Stimulated activated CD8-positive, alpha-beta memory T cell treated with anti-CD3 and anti-CD28 coated beads, Interleukin-2, amount 100 ng/mL, for 48 hours (primary cell): Measurements from ENCODE around the gene FRMD1.

ENCODE experiments used
- DNase-seq, 2 donors: peaks; one replicate each; pipeline ENCODE4 v3.0.0-alpha.2; 2020; ENCODE audit warnings: low read depth in 2 of 2

Gene FRMD1

GRCh38 chr6:168095716-168096250 is 16.8 kb upstream of the FRMD1 start:
- no peak for DNase-seq

GRCh38 chr6:168095171-168095691 is 16.2 kb upstream of the FRMD1 start:
- DNase-seq = no peak

GRCh38 chr6:168093634-168094033 is 14.6 kb upstream of the FRMD1 start:
- DNase-seq = no peak

GRCh38 chr6:168093071-168093505 is 14.1 kb upstream of the FRMD1 start:
- no peak for DNase-seq

DNA sequence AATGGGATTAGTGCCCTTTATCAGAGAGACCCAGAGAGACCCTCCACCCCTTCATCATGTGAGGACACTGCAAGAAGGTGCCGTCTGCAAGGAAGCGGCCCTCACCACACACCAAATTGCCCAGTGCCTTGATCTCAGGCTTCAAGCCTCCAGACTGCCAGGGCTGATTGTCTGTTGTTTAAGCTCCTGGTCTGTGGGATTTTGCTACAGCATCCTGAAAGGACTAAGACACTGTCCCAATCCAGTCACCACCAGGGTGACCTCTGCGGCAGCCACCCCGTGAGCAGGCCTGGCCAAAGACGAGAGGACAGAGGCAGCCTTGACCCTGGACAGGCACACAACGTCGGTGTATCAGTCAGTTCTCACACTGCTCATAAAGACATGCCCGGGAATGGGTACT is 13.5 kb upstream of the FRMD1 start:
- no peak for DNase-seq

GRCh38 chr6:168091381-168092264 is 12.6 kb upstream of the FRMD1 start:
- no peak for DNase-seq

DNA sequence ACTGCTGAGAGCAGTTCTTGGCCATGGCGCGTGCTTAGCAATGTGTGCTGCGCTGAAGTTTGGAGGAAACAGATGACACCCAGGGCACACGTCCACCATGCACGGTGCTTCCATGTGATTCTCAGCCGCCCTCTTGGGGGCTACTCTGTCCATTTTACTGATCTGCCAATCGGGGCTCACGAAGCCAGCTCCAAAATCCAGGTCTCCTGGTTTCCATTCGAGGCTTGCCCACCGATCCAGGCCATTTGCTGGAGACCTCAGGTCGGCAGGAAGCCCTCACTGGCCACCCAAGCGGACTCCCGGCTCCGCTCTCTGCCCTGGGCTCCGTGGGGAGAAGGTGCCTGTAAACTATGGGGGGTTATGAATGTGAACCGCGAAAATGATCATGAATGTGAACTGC is 11.7 kb upstream of the FRMD1 start:
- no peak for DNase-seq

GRCh38 chr6:168090064-168090690 is 11.2 kb upstream of the FRMD1 start:
- no peak for DNase-seq

DNA sequence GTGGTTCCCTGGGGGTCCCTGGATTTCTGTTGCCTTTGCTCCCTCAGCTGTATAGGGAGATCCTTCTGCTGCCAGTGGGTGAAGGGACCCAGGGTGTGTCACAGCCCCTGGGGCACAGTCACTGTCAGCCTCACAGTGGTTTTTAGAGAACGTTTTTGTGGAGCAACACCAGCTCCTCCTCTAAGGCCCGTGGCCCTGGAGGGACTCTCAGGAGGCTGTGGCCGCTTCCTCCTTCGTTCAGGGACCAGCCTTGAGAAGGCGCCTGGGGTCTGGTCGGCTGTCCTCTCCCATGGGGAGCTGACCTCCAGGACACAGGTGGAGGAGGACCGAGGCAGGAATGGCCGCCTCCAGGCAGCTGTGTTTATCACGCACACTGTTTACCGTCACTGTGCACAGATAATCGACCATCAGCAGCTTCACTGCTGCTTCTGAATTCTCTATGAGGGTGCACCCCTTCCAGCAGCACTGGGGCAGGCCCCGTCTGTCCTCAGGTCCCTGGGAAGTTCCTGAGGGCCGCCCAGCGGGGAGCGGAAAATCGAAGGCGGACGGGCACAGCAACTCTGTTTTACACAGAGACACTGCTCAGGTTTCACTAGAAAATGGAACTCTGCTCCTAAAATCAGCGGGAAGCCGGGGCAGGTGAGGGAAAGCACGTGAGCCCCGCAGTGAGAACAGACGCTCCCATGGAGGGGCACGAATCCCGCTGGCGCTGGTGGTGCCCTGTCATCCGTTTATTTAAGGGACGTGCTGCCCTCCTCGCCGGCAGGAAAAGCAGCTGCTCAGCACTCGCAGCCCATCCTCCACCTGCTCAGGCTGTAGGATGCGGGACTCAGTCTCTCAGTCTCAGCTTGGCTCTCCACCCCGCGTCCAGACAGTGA is 10.4 kb upstream of the FRMD1 start:
- no peak for DNase-seq

- no peak for DNase-seq
Measured at GRCh38 chr6:168088161-168089053, 9.4 kb upstream of the FRMD1 start.

DNA sequence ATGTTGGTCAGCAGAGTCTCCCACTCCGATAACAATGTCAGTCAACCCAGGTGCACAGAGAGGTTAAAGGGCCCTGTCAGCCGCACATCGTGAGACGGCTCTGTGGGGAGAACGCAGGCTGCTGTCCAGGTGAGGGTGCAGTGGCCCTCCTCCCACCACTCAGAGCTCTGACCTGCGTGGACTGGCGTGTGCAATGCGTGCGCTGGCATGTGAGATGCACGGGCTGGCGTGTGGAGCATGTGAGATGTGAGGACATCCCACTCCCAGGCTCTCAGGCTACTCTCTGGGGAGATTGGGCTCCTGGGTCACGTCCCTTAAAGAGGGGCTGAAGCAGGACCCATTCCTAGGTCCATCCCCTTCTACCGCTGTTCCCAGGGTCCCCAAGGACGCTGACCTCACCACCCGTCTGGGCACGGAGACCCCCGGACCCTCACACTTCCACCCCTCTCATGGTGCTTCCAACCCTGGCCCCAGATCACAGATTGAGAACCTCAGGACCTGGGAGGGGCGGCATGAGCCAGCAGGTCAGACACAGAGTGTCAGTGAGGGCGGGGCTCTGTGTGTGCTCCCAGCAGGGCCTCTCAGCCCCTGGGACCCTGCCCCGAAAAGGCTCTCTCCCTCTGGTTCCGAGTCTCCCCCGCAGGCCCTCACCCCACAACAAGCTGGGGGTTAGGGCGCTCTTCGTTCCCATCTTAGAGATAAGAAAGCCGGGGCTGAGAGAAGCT is 8.6 kb upstream of the FRMD1 start:
- no peak for DNase-seq

DNA sequence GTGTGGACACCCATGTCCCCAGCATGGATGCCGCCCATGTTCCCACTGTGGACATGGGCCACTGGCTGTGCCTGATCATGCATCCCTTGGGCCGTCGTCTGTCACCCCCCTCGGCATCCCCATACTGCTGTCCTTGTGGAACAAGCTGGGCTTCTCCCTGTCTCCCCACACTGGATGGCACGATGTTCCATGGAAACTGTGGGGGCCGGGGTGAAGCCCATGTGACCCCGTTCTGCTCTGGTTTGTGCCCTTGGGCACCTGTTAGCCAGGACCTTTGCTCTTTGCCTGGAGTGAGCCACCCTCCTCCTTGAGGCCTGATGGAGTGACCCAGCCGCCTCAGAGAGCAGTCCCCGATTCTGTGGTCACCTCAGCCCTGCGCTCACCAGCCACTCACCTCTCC is 7.6 kb upstream of the FRMD1 start:
- DNase-seq = no peak

DNA sequence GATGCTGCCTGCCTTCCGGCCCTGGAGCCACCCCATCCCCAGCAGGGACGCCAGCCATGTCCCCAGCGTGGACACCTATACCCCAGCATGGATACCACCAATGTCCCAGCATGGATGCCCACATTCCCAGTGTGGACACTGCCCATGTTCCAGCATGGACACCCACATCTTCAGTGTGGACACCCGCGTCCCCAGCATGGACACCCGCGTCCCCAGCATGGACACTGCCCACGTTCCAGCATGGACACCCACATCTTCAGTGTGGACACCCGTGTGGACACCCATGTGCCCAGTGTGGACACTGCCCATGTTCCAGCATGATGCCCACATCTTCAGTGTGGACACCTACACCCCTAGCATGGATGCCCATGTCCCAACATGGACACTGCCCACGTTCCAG is 7.1 kb upstream of the FRMD1 start:
- DNase-seq = no peak

DNA sequence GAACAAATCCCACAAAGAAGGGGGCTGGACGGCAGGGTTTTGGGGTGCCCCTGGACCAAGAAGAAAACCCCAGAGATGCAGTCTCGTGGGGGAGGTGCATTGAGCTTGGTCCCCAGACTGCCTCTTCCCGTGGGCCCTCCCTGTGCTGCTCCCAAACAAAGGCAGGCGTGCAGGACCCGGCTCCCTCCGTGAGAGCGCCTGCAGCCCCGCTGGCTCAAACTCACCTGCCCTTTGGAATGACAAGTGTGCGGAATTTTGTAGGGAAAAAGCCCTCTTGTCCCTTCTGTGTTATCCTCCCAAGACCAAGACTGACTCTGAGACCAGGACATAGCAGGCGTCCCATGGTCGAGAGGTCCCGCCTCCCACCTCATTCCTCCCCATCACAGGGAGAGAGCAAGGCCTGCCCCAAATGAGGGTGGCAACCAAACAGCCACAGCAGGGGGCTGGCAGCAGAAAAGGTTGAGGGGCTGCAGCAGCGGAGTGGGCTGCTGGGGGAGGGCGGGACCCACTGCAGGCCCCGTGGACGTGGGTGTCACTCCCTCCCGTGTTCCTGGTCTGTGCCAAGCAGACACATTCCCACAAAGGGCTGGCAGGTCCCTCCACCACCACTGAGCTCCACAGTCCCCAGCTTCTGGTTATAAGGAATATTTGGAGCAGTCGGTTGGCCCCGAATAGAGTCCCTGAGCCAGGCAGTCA is 5.6 kb upstream of the FRMD1 start:
- no peak for DNase-seq

DNA sequence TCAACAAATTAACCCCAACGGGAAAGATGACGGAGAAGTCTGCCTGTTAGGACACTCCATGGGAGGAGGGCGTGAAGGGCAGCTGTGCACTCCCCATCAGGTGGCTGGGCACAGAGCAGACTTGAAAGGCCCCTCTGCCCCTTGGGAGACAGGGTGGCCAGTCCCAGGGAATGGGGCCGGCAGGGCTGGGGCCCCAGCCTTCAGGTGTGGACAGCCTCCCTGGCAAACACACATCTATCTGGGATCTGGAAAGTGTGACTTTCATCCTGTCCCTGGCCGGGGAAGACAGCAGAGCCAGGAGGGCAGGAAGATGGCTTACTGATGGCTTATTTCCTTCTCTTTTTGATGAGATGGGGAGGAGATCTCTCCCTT is 4.5 kb upstream of the FRMD1 start:
- DNase-seq = no peak

DNA sequence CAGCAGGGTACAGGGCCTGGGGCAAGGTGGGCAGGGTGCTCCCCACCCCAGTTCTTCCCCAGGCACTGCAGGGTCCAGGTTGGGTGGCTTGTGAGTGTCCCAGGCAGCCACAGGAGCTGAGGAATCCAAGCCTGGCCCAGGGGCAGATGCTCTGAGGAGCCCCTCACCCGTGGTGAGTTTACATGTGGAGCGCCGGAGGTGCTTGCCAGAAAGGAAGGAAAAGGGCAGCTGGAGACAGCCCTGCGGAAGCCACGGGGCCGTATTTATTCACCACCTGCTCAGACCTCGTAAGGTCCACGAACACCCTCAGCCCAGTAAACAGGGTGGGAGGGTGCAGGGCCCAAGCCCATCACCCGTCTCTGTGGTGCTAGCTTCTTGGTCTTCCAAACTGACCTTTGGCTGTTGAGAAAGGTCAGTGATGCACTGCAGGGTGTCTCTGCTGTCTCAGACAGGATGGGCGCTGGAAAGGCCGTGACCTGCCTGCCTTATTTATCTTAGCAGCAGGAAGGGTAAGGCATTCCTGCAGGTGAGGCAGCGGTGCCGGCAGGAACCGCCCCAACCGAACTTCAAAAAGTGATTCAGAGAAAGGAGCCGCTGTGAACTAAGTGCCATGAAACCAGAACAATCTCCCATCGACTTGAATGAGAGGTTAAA is 4.0 kb upstream of the FRMD1 start:
- no peak for DNase-seq

DNA sequence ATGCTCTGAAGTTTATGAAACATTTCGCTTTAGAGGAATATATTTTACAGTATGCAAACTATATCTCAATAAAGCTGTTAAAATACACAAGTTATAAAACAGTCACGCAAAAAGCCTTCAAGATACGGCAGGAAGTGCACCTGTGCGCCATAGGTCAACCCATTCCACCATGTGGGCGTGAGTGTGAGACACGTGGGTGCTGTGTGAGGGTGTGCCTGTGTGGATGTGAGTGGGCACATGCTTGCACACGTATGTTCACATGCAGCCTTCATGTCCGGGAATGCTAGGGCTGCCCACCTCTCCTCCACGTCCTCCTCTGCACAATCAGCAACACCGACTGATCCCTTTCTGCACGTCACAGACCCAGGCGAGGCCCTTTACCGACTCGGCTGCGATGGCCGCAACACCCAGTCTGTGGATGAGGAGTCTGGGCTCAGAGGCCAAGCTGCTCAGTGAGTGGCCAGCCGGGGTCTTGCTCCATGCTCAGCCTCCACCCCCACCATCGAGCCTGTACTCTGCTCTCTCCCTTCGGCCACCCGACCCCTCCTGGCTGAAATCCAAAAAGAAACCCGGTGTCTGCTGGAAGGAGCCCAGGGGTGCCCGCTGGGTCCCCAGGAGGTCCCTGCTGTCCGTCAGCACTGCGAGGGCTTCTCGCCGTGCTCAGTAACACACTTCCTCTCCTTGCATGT is 3.0 kb upstream of the FRMD1 start:
- no peak for DNase-seq

- DNase-seq = no peak
Measured at GRCh38 chr6:168080393-168081077, 1.5 kb upstream of the FRMD1 start.
